A549 (cell line): ENCODE results near the gene DEAF1. TPM values are rescaled to one million over a fixed set of nuclear protein-coding genes. Genes with fewer than 3 reads are reported as not detected.

Source experiments
- ATAC-seq, 2 experiments: fragments of 200-7000 bp in 1 of 2; fragments of >200 bp in 1 of 2; cut with Nextera tagmentation in 1 of 2; cut with Tn5 transposase in 1 of 2; 3 replicates each; pipeline versions ENCODE4 v1.8.0 to v1.9.1; 2018 to 2020; ENCODE audit warnings: mild to moderate bottlenecking in 1 of 2, moderate library complexity in 1 of 2
- CTCF ChIA-PET: fragments of 300-600 bp; sonication (Branson Sonifier 250); formaldehyde crosslinking; extraction: SDS; loops from one replicate; lab custom pipeline; 2021; ENCODE audit warnings: antibody characterized with exemption, inconsistent platforms; lab: Yijun Ruan, JAX
- POLR2A ChIA-PET: fragments of 350-600 bp; formaldehyde crosslinking; extraction: SDS; loops from one replicate; lab custom pipeline; 2021; ENCODE audit warnings: antibody characterized with exemption, inconsistent platforms; lab: Yijun Ruan, JAX
- DNase-seq, 2 experiments: peaks; one replicate each; pipeline versions ENCODE4 v3.0.0 to v3.0.0-alpha.2; 2011 to 2016; ENCODE audit warnings: low read depth in 1 of 2, low spot score in 1 of 2
- FAIRE-seq: peaks from 2 replicates; lab custom pipeline; 2011; peaks lifted over from hg19 to GRCh38; lab: Jason Lieb, UNC
- H3K27ac ChIP-seq, 2 experiments: fragments of >200 bp; sonication (Bioruptor Twin); formaldehyde crosslinking; 3 replicates each; pipeline ENCODE4 v1.5.1; 2016 to 2017
- H3K4me1 ChIP-seq: fragments of >200 bp; sonication (Bioruptor Twin); formaldehyde crosslinking; 3 replicates; pipeline ENCODE4 v1.6.1; 2016
- H3K4me2 ChIP-seq: fragments of >200 bp; sonication (Bioruptor Twin); formaldehyde crosslinking; 3 replicates; pipeline ENCODE4 v1.6.1; 2016
- H3K4me3 ChIP-seq: fragments of >200 bp; sonication (Bioruptor Twin); formaldehyde crosslinking; 3 replicates; pipeline ENCODE4 v1.5.1; 2016
- H3K9me3 ChIP-seq: fragments of >200 bp; sonication (Bioruptor Twin); formaldehyde crosslinking; 3 replicates; pipeline ENCODE4 v1.6.1; 2016
- BHLHE40 ChIP-seq: IDR thresholded peaks from 2 replicates; pipeline ENCODE4 v1.6.1; 2012; ENCODE audit warnings: low read depth, low read length, inconsistent platforms
- CBX8 ChIP-seq: fragments of 200-600 bp; sonication (generic); IDR thresholded peaks from 2 replicates; pipeline ENCODE4 v1.6.1; 2016
- EP300 ChIP-seq, 2 experiments: fragments of >200 bp; sonication (Bioruptor Twin); formaldehyde crosslinking; IDR thresholded peaks; 2 replicates in 1 of 2; 3 replicates in 1 of 2; pipeline ENCODE4 v1.6.1; 2016 to 2017
- ESRRA ChIP-seq: fragments of 150-350 bp; IDR thresholded peaks from 2 replicates; pipeline ENCODE4 v1.6.1; 2014; ENCODE audit warnings: mild to moderate bottlenecking, low read length, borderline replicate concordance
- FOSB ChIP-seq: fragments of 250-450 bp; sonication (Bioruptor Pico); IDR thresholded peaks from 2 replicates; pipeline ENCODE4 v1.5.0; 2020; ENCODE audit warnings: mild to moderate bottlenecking, moderate library complexity
- FOSL2 ChIP-seq, 2 experiments: fragments of 450-650 bp in 1 of 2; fragments of >200 bp in 1 of 2; sonication (Bioruptor Twin) in 1 of 2; formaldehyde crosslinking; IDR thresholded peaks; 2 replicates each; pipeline versions ENCODE4 v1.5.0 to v1.6.1; 2016 to 2020; ENCODE audit warnings: mild to moderate bottlenecking in 1 of 2, moderate library complexity in 1 of 2
- GATA3 ChIP-seq: IDR thresholded peaks from 2 replicates; pipeline ENCODE4 v1.6.1; 2012; ENCODE audit warnings: borderline replicate concordance
- HDAC2 ChIP-seq: fragments of 200-600 bp; sonication (generic); IDR thresholded peaks from 2 replicates; pipeline ENCODE4 v1.6.1; 2016
- HOXB13 ChIP-seq: fragments of 250-450 bp; sonication (Bioruptor Pico); IDR thresholded peaks from 2 replicates; pipeline ENCODE4 v1.5.0; 2020; ENCODE audit warnings: low read depth, mild to moderate bottlenecking, moderate library complexity
- JUN ChIP-seq, 2 experiments: fragments of >200 bp; sonication (Bioruptor Twin); formaldehyde crosslinking; IDR thresholded peaks; 2 replicates in 1 of 2; 3 replicates in 1 of 2; pipeline ENCODE4 v1.6.1; 2016 to 2017
- KDM5A ChIP-seq: fragments of 200-600 bp; sonication (generic); IDR thresholded peaks from 2 replicates; pipeline ENCODE4 v1.6.1; 2016; ENCODE audit warnings: antibody characterized with exemption, mild to moderate bottlenecking
- PHF8 ChIP-seq: fragments of 200-600 bp; sonication (generic); IDR thresholded peaks from 2 replicates; pipeline ENCODE4 v1.6.1; 2016; ENCODE audit warnings: low read depth, mild to moderate bottlenecking, antibody characterized with exemption, moderate library complexity, borderline replicate concordance
- POLR2A ChIP-seq: IDR thresholded peaks from 2 replicates; pipeline ENCODE4 v1.6.1; 2012; ENCODE audit warnings: mild to moderate bottlenecking, low read length
- RARB ChIP-seq: fragments of 250-450 bp; sonication (Bioruptor Pico); IDR thresholded peaks from 2 replicates; pipeline ENCODE4 v1.8.0; 2021; ENCODE audit warnings: mild to moderate bottlenecking, moderate library complexity
- TFCP2L1 ChIP-seq: fragments of 250-450 bp; sonication (Bioruptor Pico); IDR thresholded peaks from 2 replicates; pipeline ENCODE4 v1.5.0; 2021; ENCODE audit warnings: mild to moderate bottlenecking
- TP53 ChIP-seq: fragments of 250-450 bp; sonication (Bioruptor Pico); IDR thresholded peaks from 2 replicates; pipeline ENCODE4 v1.5.0; 2021; ENCODE audit warnings: mild to moderate bottlenecking, moderate library complexity
- WGBS: methylation state at CpG from one replicate; pipeline ENCODE4 v1.1.6; 2017; ENCODE audit errors: missing lambda C conversion rate; 5-methylcytosine and 5-hydroxymethylcytosine counted together
- polyA plus RNA-seq, 4 experiments: library from polyadenylated mRNA; depleted of rRNA in 3 of 4; stranded (reverse); fragments of >200 nt; fragmentation: RNase III in 1 of 4; extraction: RNeasy Plus Mini Kit Qiagen cat#74134 plus additional on column Dnase treatment in 1 of 4; gene quantifications; 2 replicates in 3 of 4; 3 replicates in 1 of 4; pipeline ENCODE4 v1.2.3, GENCODE V29; 2011 to 2017
- TF ChIP-seq, protein P1 (sequence below): IDR thresholded peaks from 2 replicates; pipeline ENCODE4 v1.6.1; 2012
- TF ChIP-seq, protein P2 (sequence below): fragments of >200 bp; sonication (Bioruptor Twin); formaldehyde crosslinking; IDR thresholded peaks from 3 replicates; pipeline ENCODE4 v1.5.1; 2016
- TF ChIP-seq, protein P3 (sequence below): fragments of 200-600 bp; sonication (generic); IDR thresholded peaks from 2 replicates; pipeline ENCODE4 v1.6.1; 2016; ENCODE audit warnings: antibody characterized with exemption, mild to moderate bottlenecking, moderate library complexity
- TF ChIP-seq, protein P4 (sequence below): fragments of 250-450 bp; sonication (Bioruptor Pico); IDR thresholded peaks from 2 replicates; pipeline ENCODE4 v1.5.0; 2021; ENCODE audit warnings: mild to moderate bottlenecking, moderate library complexity, borderline replicate concordance
- TF ChIP-seq, protein P5 (sequence below): IDR thresholded peaks from 2 replicates; pipeline ENCODE4 v1.6.1; 2012

DEAF1 gene
- polyA plus RNA-seq, 2 of the 4 experiments (the other 2 are of a cell fraction) = 16.0 to 24.0 TPM

DNA sequence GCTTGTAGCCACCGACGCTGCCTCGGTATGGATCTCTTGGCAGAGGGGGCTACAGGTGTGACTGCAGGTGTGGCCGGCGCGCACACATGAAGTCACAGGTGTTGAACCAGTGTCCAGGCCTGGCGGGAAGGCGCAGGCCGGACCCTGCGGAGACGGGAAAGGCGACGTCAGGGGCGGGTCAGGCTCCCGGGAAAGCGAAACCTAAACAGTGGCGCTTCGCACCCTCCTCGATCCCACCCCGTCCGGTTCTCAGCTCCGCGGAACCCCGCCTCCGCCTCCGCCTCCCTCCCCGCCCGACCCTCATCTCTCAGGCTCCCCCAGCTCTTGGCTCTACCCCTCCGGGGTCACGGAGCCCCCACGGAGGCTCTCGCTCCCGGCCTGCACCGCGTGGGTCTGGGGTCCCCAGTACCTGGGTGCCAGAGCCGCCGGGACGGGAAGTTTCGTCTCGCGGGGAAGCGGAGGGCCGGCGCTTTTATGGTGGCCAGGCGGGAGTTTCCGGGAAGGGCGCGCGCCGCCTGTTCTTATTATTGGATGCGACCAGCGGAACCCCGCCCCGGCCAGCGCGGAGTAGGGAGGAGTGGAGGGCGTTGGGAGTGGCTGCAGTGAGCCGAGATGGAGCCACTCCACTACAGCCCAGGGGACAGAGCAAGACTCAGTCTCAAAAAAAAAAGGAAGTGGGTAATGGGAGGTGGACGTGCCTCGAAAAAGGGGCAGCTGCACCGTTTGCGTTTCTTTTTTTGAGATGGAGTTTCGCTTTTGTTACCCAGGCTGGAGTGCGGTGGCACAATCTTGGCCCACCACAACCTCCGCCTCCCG, 79.3 kb downstream of the DEAF1 start, which contains the start of gene IRF7:
IRF7 (minus strand) TSS at position 447 of the 816 bp plus-strand sequence. CDS start 586 bp downstream, outside the sequence.
- Histone ChIP-seq H3K9me3 (no peaks in the 10 kb centered on the region), H3K4me1 (peaks cover 13% of the 10 kb centered on the region; the same call in 2 of the 3 replicates), H3K4me3 (peak within 1 kb of the TSS; percentile 58), H3K4me2 (peak within 1 kb of the TSS; percentile 93), H3K27ac (peak within 1 kb of the TSS; percentile 88 to 97)
- ATAC-seq (peak; percentile 72 to 90), DNase-seq (peak; percentile 90 to 92), FAIRE-seq (no peak)
- ChIA-PET CTCF (interaction anchor here (1.1 kb wide), 1 partner anchor 31 kb away, joined by 4 read pairs; no protein-coding TSS in a partner anchor), POLR2A (no interaction called here)
- 11% methylated on average over 37 of the region's 66 CpGs for WGBS
- TF ChIP-seq POLR2A (peak; percentile 61), JUN (IDR thresholded peaks at IDR 0.05) (peak in 1 of 2 experiments; percentile 92; a peak in 2 of 5 replicates), PHF8 (peak; percentile 64; the same call in 1 of the 2 replicates), EP300 (IDR thresholded peaks at IDR 0.05) (no peak)
- TF ChIP-seq, protein P1, sequence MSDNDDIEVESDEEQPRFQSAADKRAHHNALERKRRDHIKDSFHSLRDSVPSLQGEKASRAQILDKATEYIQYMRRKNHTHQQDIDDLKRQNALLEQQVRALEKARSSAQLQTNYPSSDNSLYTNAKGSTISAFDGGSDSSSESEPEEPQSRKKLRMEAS = peak; percentile 45; the same call in 1 of the 2 replicates
- TF ChIP-seq, protein P2, sequence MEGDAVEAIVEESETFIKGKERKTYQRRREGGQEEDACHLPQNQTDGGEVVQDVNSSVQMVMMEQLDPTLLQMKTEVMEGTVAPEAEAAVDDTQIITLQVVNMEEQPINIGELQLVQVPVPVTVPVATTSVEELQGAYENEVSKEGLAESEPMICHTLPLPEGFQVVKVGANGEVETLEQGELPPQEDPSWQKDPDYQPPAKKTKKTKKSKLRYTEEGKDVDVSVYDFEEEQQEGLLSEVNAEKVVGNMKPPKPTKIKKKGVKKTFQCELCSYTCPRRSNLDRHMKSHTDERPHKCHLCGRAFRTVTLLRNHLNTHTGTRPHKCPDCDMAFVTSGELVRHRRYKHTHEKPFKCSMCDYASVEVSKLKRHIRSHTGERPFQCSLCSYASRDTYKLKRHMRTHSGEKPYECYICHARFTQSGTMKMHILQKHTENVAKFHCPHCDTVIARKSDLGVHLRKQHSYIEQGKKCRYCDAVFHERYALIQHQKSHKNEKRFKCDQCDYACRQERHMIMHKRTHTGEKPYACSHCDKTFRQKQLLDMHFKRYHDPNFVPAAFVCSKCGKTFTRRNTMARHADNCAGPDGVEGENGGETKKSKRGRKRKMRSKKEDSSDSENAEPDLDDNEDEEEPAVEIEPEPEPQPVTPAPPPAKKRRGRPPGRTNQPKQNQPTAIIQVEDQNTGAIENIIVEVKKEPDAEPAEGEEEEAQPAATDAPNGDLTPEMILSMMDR = no peak
- TF ChIP-seq, protein P3, sequence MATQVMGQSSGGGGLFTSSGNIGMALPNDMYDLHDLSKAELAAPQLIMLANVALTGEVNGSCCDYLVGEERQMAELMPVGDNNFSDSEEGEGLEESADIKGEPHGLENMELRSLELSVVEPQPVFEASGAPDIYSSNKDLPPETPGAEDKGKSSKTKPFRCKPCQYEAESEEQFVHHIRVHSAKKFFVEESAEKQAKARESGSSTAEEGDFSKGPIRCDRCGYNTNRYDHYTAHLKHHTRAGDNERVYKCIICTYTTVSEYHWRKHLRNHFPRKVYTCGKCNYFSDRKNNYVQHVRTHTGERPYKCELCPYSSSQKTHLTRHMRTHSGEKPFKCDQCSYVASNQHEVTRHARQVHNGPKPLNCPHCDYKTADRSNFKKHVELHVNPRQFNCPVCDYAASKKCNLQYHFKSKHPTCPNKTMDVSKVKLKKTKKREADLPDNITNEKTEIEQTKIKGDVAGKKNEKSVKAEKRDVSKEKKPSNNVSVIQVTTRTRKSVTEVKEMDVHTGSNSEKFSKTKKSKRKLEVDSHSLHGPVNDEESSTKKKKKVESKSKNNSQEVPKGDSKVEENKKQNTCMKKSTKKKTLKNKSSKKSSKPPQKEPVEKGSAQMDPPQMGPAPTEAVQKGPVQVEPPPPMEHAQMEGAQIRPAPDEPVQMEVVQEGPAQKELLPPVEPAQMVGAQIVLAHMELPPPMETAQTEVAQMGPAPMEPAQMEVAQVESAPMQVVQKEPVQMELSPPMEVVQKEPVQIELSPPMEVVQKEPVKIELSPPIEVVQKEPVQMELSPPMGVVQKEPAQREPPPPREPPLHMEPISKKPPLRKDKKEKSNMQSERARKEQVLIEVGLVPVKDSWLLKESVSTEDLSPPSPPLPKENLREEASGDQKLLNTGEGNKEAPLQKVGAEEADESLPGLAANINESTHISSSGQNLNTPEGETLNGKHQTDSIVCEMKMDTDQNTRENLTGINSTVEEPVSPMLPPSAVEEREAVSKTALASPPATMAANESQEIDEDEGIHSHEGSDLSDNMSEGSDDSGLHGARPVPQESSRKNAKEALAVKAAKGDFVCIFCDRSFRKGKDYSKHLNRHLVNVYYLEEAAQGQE = peak; percentile 32; the same call in 1 of the 2 replicates

DNA sequence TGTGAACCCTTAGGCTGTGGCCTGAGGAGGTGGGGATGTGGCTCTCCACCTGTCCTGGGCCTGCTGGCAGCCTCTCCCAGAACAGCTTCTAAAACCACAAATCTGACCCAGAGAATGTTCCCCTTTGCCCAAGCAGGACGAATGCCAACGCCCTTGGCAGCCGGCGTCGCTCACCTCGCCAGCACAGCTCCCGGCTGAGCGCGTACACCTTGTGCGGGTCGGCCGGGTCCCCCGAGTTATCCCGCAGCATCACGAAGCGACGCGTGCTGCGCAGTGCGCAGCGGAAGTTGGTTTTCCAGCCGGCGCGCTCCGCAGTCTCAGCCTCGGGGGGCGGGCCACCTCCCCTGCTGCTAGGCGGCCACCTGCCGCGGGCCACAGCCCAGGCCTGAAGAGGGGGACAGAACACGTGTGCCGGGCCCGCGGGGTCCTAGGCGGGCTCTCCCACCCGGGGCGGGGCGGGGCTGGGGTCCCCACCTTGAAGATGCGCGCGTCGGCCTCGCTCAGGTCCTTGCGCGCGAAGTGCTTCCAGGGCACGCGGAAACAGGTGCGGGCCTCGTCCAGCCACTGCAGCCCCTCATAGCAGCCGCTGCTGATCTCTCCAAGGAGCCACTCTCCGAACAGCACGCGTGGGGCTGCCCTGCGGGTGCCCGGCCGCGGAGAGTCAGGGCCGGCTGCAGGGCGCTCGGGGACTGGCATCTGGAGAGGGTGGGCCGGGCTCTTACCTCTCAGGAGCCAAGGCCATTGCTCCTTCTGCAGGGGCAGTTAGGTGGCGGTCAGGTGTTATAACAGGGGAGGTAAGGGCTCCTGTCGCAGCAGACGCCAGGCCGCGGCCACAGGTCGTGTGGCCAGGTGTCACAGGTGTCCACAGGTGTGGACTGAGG, 80.2 kb downstream of the DEAF1 start:
- H3K9me3 ChIP-seq = no peaks in the 10 kb centered on the region
- H3K4me1 ChIP-seq = peaks cover 13% of the 10 kb centered on the region; the same call in 2 of the 3 replicates
- ATAC-seq = peak; percentile 0 to 5; a peak in 5 of 6 replicates
- peak overlapping the region; percentile 58 for H3K4me3 ChIP-seq
- ChIA-PET POLR2A (interaction anchor here (1.0 to 1.5 kb wide), 2 partner anchors 14 to 39 kb away, joined by 3 to 5 read pairs; no protein-coding TSS in a partner anchor), CTCF (interaction anchor here (0.7 to 0.9 kb wide), 2 partner anchors 51 to 60 kb away, joined by 3 read pairs; no protein-coding TSS in a partner anchor)
- H3K27ac ChIP-seq = peak overlapping the region; percentile 88 to 97
- FAIRE-seq = no peak
- DNase-seq = no peak
- peak overlapping the region; percentile 93 for H3K4me2 ChIP-seq
- 94% methylated on average over 60 of the region's 68 CpGs for WGBS
- TF ChIP-seq FOSL2 (IDR thresholded peaks at IDR 0.05) (no peak), FOSL2 (CRISPR knock-in tag; IDR thresholded peaks at IDR 0.05) (no peak), TP53 (CRISPR knock-in tag) (no peak), HOXB13 (CRISPR knock-in tag) (no peak), CBX8 (no peak), HDAC2 (no peak), FOSB (CRISPR knock-in tag) (no peak), TFCP2L1 (CRISPR knock-in tag) (no peak), BHLHE40 (no peak), KDM5A (no peak), ESRRA (no peak), RARB (no peak), GATA3 (no peak)
- TF ChIP-seq, protein P4, sequence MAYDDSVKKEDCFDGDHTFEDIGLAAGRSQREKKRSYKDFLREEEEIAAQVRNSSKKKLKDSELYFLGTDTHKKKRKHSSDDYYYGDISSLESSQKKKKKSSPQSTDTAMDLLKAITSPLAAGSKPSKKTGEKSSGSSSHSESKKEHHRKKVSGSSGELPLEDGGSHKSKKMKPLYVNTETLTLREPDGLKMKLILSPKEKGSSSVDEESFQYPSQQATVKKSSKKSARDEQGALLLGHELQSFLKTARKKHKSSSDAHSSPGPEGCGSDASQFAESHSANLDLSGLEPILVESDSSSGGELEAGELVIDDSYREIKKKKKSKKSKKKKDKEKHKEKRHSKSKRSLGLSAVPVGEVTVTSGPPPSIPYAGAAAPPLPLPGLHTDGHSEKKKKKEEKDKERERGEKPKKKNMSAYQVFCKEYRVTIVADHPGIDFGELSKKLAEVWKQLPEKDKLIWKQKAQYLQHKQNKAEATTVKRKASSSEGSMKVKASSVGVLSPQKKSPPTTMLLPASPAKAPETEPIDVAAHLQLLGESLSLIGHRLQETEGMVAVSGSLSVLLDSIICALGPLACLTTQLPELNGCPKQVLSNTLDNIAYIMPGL (CRISPR knock-in tag) = no peak
- TF ChIP-seq, protein P2 = no peak
- TF ChIP-seq, protein P5, sequence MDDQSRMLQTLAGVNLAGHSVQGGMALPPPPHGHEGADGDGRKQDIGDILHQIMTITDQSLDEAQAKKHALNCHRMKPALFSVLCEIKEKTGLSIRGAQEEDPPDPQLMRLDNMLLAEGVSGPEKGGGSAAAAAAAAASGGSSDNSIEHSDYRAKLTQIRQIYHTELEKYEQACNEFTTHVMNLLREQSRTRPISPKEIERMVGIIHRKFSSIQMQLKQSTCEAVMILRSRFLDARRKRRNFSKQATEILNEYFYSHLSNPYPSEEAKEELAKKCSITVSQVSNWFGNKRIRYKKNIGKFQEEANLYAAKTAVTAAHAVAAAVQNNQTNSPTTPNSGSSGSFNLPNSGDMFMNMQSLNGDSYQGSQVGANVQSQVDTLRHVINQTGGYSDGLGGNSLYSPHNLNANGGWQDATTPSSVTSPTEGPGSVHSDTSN = no peak
- TF ChIP-seq, protein P1 = no peak
